Measurements from ENCODE around the gene OR1K1.
"Not testable (repeated sequence)": the region's sequence is repeated elsewhere in the genome, so short reads cannot be mapped to it uniquely, and the experiment has no call there.

Gene OR1K1

GRCh38 chr9:122814545-122814944, 14.6 kb downstream of the OR1K1 start:
- no peak for DNase-seq

- no peak for DNase-seq
Measured at GRCh38 chr9:122815544-122815943, 15.6 kb downstream of the OR1K1 start.

- no peak for DNase-seq
Measured at GRCh38 chr9:122816163-122816867, 16.4 kb downstream of the OR1K1 start.

GRCh38 chr9:122819326-122819725, 19.4 kb downstream of the OR1K1 start:
- no peak for DNase-seq

GRCh38 chr9:122819791-122820489, 20.0 kb downstream of the OR1K1 start:
- DNase-seq = no peak

- DNase-seq = no peak
Measured at GRCh38 chr9:122820490-122820845, 20.5 kb downstream of the OR1K1 start.

- no peak for DNase-seq
Measured at GRCh38 chr9:122821278-122821943, 21.5 kb downstream of the OR1K1 start.

- DNase-seq = no peak
Measured at GRCh38 chr9:122822056-122822455, 22.1 kb downstream of the OR1K1 start.

- DNase-seq = no peak
Measured at GRCh38 chr9:122822938-122823337, 23.0 kb downstream of the OR1K1 start.

GRCh38 chr9:122827761-122828093, 27.8 kb downstream of the OR1K1 start:
- DNase-seq = no peak

- not testable (repeated sequence) for DNase-seq
Measured at GRCh38 chr9:122828965-122829284, 29.0 kb downstream of the OR1K1 start.

GRCh38 chr9:122832194-122832593, 32.3 kb downstream of the OR1K1 start:
- DNase-seq = no peak

GRCh38 chr9:122835313-122835731, 35.4 kb downstream of the OR1K1 start:
- no peak for DNase-seq

- DNase-seq = no peak
Measured at GRCh38 chr9:122837266-122837850, 37.4 kb downstream of the OR1K1 start.

- DNase-seq = not testable (repeated sequence)
Measured at GRCh38 chr9:122838441-122838840, 38.5 kb downstream of the OR1K1 start.

- no peak for DNase-seq
Measured at GRCh38 chr9:122841501-122841900, 41.6 kb downstream of the OR1K1 start.

GRCh38 chr9:122844137-122844536, 44.2 kb downstream of the OR1K1 start:
- DNase-seq = no peak

GRCh38 chr9:122845116-122845515, 45.2 kb downstream of the OR1K1 start:
- no peak for DNase-seq

- no peak for DNase-seq
Measured at GRCh38 chr9:122846371-122846940, 46.5 kb downstream of the OR1K1 start.

GRCh38 chr9:122848256-122848943, 48.5 kb downstream of the OR1K1 start:
- DNase-seq = no peak

Measured in right forelimb (tissue), 1 donor.